Inflammatory macrophage (primary cell): ENCODE measurements around the gene APBB2.
"Not testable (repeated sequence)": the region's sequence is repeated elsewhere in the genome, so short reads cannot be mapped to it uniquely, and the experiment has no call there.

ENCODE experiments used
- DNase-seq, 2 donors: peaks; one replicate each; pipeline ENCODE4 v3.0.0-alpha.2; 2020 to 2022

APBB2 gene

GRCh38 chr4:41059411-41059810 is 154.9 kb downstream of the APBB2 start:
- DNase-seq = not testable (repeated sequence)

- no peak for DNase-seq
Measured at GRCh38 chr4:41058426-41058825, 155.9 kb downstream of the APBB2 start.

GRCh38 chr4:41057467-41057866 is 156.9 kb downstream of the APBB2 start:
- no peak for DNase-seq

- no peak for DNase-seq
Measured at GRCh38 chr4:41052287-41052686, 162.1 kb downstream of the APBB2 start.

- DNase-seq = no peak
Measured at GRCh38 chr4:41050880-41051775, 163.2 kb downstream of the APBB2 start.

- DNase-seq = no peak
Measured at GRCh38 chr4:41050116-41050515, 164.2 kb downstream of the APBB2 start.

GRCh38 chr4:41049176-41049575 is 165.2 kb downstream of the APBB2 start:
- not testable (repeated sequence) for DNase-seq

GRCh38 chr4:41044791-41045190 is 169.6 kb downstream of the APBB2 start:
- no peak for DNase-seq

- DNase-seq = no peak
Measured at GRCh38 chr4:41044165-41044564, 170.2 kb downstream of the APBB2 start.

- DNase-seq = no peak
Measured at GRCh38 chr4:41043465-41043864, 170.9 kb downstream of the APBB2 start.

GRCh38 chr4:41041551-41041950 is 172.8 kb downstream of the APBB2 start:
- no peak for DNase-seq

- DNase-seq = no peak
Measured at GRCh38 chr4:41039317-41039716, 175.0 kb downstream of the APBB2 start.

- no peak for DNase-seq
Measured at GRCh38 chr4:41038304-41038703, 176.0 kb downstream of the APBB2 start.

- DNase-seq = no peak
Measured at GRCh38 chr4:41029098-41029497, 185.2 kb downstream of the APBB2 start.

GRCh38 chr4:41028392-41029076 is 185.8 kb downstream of the APBB2 start:
- DNase-seq = no peak

GRCh38 chr4:41026971-41027370 is 187.4 kb downstream of the APBB2 start:
- DNase-seq = no peak

- DNase-seq = no peak
Measured at GRCh38 chr4:41025824-41026223, 188.5 kb downstream of the APBB2 start.

- DNase-seq = no peak
Measured at GRCh38 chr4:41024556-41025491, 189.5 kb downstream of the APBB2 start.

- DNase-seq = no peak
Measured at GRCh38 chr4:41022116-41022515, 192.2 kb downstream of the APBB2 start.

- DNase-seq = no peak
Measured at GRCh38 chr4:41015016-41015675, 199.2 kb downstream of the APBB2 start.

- DNase-seq = no peak
Measured at GRCh38 chr4:41014158-41014557, 200.2 kb downstream of the APBB2 start.

- no peak for DNase-seq
Measured at GRCh38 chr4:41013746-41014145, 200.6 kb downstream of the APBB2 start.
